Omental fat pad (tissue), 4 donors: ENCODE data around the gene ZNF524. TPM values are rescaled to one million over a fixed set of nuclear protein-coding genes. Genes with fewer than 3 reads are reported as not detected.

Experiments used
- ATAC-seq: fragments of 150-250 bp; one replicate; pipeline ENCODE4 v1.9.1; 2016; ENCODE audit warnings: mild to moderate bottlenecking, moderate library complexity; ENCODE audit not compliant: low FRiP score
- DNase-seq: peaks from one replicate; pipeline ENCODE4 v3.0.0-alpha.2; 2019; ENCODE audit warnings: low spot score
- total RNA-seq, 4 donors: library from RNA; depleted of rRNA; stranded (reverse); fragments of >200 nt; gene quantifications; one replicate each; pipeline ENCODE4 v1.1.0, GENCODE V29; 2016
- TF ChIP-seq, protein P1 (sequence below), 3 donors: fragments of 450-650 bp; IDR thresholded peaks; one replicate each; pipeline ENCODE4 v1.5.1; 2016 to 2017; ENCODE audit warnings: antibody characterized with exemption in 3 of 3, mild to moderate bottlenecking in 3 of 3, moderate library complexity in 2 of 3

The ZNF524 gene
- total RNA-seq, 4 donors from 2014 or later: 15.6 to 27.5 (median 17.4) TPM

DNA sequence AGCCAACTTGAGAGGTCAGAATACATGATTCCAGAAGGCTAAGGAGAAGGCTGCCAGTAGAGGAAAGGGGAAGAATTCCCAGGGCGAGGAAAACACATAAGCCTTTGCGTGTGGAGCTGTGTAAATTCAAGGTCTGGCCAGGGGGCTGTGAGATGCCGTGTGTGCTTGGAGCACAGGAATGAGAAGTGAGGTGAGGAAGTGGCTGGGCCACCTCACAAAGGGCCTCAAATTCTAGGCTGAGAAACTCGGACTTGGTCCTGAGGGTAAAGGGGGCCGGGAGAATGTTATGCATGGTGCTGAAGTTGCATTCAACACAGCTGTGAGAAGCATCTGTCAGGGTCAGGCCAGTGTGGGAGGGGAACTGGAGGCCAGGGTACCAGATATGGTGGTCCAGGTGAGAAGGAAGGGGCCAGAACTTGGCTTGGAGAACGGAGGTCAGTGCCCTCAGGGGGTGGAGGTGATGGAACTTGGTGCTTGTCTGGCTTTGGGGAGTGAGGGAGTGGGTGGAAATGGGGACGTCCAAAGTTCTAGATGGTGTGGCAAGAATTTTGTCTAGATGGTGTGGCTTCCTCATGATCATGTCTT, 35.9 kb downstream of the ZNF524 start:
- TF ChIP-seq, protein P1, sequence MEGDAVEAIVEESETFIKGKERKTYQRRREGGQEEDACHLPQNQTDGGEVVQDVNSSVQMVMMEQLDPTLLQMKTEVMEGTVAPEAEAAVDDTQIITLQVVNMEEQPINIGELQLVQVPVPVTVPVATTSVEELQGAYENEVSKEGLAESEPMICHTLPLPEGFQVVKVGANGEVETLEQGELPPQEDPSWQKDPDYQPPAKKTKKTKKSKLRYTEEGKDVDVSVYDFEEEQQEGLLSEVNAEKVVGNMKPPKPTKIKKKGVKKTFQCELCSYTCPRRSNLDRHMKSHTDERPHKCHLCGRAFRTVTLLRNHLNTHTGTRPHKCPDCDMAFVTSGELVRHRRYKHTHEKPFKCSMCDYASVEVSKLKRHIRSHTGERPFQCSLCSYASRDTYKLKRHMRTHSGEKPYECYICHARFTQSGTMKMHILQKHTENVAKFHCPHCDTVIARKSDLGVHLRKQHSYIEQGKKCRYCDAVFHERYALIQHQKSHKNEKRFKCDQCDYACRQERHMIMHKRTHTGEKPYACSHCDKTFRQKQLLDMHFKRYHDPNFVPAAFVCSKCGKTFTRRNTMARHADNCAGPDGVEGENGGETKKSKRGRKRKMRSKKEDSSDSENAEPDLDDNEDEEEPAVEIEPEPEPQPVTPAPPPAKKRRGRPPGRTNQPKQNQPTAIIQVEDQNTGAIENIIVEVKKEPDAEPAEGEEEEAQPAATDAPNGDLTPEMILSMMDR (IDR thresholded peaks at IDR 0.05): no peak
- ATAC-seq (no peak), DNase-seq (no peak)

- DNase-seq (no peak), ATAC-seq (no peak)
- TF ChIP-seq, protein P1 (IDR thresholded peaks at IDR 0.05): no peak
Measured at GRCh38 chr19:55636723-55637122, 36.6 kb downstream of the ZNF524 start.

- TF ChIP-seq, protein P1 (IDR thresholded peaks at IDR 0.05): no peak
- ATAC-seq (no peak), DNase-seq (no peak)
Measured at GRCh38 chr19:55637534-55637933, 37.4 kb downstream of the ZNF524 start.

DNA sequence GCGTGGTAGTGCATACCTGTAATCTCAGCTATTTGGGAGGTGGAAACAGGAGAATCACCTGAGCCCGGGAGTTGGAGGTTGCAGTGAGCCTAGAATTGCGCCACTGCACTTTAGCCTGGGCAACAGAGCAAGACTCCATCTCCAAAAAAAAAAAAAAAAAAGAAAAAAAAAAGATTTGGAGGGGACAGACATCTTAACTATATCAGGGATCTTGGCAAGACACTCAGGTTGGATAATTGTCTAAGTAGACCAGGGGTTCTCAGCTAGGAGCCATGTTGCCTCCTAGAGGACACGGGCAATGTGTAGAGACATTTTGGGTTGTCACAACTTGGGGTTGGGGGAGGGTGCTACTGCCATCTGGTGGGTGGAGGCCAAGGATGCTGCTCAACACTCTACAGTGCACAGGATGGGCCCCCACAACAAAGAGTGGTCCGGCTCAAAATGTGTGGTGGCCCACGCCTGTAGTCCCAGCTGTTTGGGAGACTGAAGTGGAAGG, 38.8 kb downstream of the ZNF524 start:
- ATAC-seq (no peak), DNase-seq (no peak)
- TF ChIP-seq, protein P1 (IDR thresholded peaks at IDR 0.05): no peak

DNA sequence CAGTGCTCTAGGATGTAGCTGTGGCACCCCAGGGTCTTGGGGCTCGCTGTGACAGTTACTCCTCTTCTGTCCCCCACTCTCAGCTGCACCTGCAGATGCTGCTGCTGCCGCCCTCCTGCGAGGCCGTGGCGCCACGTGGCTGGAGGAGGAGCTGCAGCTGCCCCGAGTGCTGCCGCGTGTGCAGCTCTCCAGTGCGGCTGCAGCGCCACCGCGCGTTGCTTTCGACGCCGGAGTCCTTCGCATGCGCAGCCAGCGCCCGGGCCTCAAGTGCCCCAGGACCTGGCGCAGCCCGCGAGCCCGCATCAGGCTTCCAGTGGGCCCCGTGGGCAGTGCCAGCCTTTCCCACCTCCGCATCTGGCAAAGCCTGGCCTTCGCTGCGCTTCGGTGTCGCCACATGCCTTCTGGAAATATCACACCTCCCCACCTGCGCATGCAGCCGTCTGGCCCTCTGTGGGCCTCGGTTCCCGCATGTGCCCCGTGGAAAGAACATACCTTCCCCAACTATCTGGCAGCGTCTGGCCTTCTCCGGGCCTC, 40.0 kb downstream of the ZNF524 start:
- DNase-seq (no peak), ATAC-seq (no peak)
- TF ChIP-seq, protein P1 (IDR thresholded peaks at IDR 0.05): peak in 1 of 3 donors; percentile 5

GRCh38 chr19:55640577-55641425, 40.7 kb downstream of the ZNF524 start, which contains the start of gene ZNF580:
Gene ZNF580 (plus strand): TSS chr19:55641002. CDS start chr19:55642509, 1,507 bp downstream.
- DNase-seq (no peak), ATAC-seq (peak; percentile 70)
- TF ChIP-seq, protein P1 (IDR thresholded peaks at IDR 0.05): no peak
